Esophagus muscularis mucosa (tissue), 4 donors: ENCODE results near the gene CDH4. TPM values are rescaled to one million over a fixed set of nuclear protein-coding genes. Genes with fewer than 3 reads are reported as not detected.
"Not testable (repeated sequence)": the region's sequence is repeated elsewhere in the genome, so short reads cannot be mapped to it uniquely, and the experiment has no call there.

Experiments
- DNase-seq: peaks from one replicate; pipeline ENCODE4 v3.0.0-alpha.2; 2017; ENCODE audit errors: extremely low spot score
- H3K27ac ChIP-seq, 4 donors: fragments of 200-600 bp; sonication (generic); replicated peaks in 1 of 4; 1 replicate in 3 of 4; 2 replicates in 1 of 4; pipeline ENCODE4 v1.5.1; 2016 to 2019; ENCODE audit warnings: mild to moderate bottlenecking in 1 of 4
- H3K27me3 ChIP-seq, 4 donors: fragments of 200-600 bp; sonication (generic); one replicate each; pipeline versions ENCODE4 v1.5.1 to v1.6.0; 2016 to 2019
- H3K36me3 ChIP-seq, 4 donors: fragments of 200-600 bp; sonication (generic); one replicate each; pipeline ENCODE4 v1.5.1; 2016 to 2019
- H3K4me1 ChIP-seq, 4 donors: fragments of 200-600 bp; sonication (generic); one replicate each; pipeline ENCODE4 v1.5.1; 2016 to 2019
- H3K4me3 ChIP-seq, 4 donors: fragments of 200-600 bp; sonication (generic); 1 replicate in 2 of 4; 2 replicates in 2 of 4; pipeline ENCODE4 v1.5.1; 2016 to 2019; ENCODE audit warnings: mild to moderate bottlenecking in 4 of 4, moderate library complexity in 1 of 4
- H3K9me3 ChIP-seq, 4 donors: fragments of 200-600 bp; sonication (generic); 1 replicate in 3 of 4; 2 replicates in 1 of 4; pipeline ENCODE4 v1.5.1; 2016 to 2019
- EP300 ChIP-seq: sonication (generic); formaldehyde crosslinking; IDR thresholded peaks from one replicate; pipeline ENCODE4 v1.6.1; 2017; ENCODE audit warnings: antibody characterized with exemption
- POLR2A ChIP-seq: fragments of 450-650 bp; IDR thresholded peaks from one replicate; pipeline ENCODE4 v1.6.1; 2017; ENCODE audit warnings: antibody characterized with exemption, moderate library complexity, mild to moderate bottlenecking, low read depth
- POLR2AphosphoS5 ChIP-seq, 2 donors: sonication (generic); formaldehyde crosslinking; IDR thresholded peaks; one replicate each; pipeline ENCODE4 v1.6.1; 2017; ENCODE audit warnings: antibody characterized with exemption in 2 of 2
- WGBS: methylation state at CpG from one replicate; pipeline ENCODE4 v1.1.5; 2018; 5-methylcytosine and 5-hydroxymethylcytosine counted together
- intact Hi-C: fragments of 100-400 bp; cut with DNase I; formaldehyde crosslinking; loops from one replicate; pipeline ENCODE4 v1.15.1; 2023
- total RNA-seq, 4 donors: library from RNA; depleted of rRNA; stranded (reverse); fragments of >200 nt; gene quantifications; one replicate each; pipeline versions ENCODE4 v1.1.0 to v1.2.1, GENCODE V29; 2016
- TF ChIP-seq, protein P1 (sequence below), 3 experiments: fragments of 200-600 bp in 2 of 3; fragments of 450-650 bp in 1 of 3; sonication (generic) in 2 of 3; IDR thresholded peaks; one replicate each; pipeline ENCODE4 v1.5.1; 2017 to 2019; ENCODE audit warnings: antibody characterized with exemption in 3 of 3, mild to moderate bottlenecking in 2 of 3, moderate library complexity in 1 of 3

The CDH4 gene
- total RNA-seq, 4 donors from 2014 or later, result 0.42 to 1.3 (median 0.48) TPM

DNA sequence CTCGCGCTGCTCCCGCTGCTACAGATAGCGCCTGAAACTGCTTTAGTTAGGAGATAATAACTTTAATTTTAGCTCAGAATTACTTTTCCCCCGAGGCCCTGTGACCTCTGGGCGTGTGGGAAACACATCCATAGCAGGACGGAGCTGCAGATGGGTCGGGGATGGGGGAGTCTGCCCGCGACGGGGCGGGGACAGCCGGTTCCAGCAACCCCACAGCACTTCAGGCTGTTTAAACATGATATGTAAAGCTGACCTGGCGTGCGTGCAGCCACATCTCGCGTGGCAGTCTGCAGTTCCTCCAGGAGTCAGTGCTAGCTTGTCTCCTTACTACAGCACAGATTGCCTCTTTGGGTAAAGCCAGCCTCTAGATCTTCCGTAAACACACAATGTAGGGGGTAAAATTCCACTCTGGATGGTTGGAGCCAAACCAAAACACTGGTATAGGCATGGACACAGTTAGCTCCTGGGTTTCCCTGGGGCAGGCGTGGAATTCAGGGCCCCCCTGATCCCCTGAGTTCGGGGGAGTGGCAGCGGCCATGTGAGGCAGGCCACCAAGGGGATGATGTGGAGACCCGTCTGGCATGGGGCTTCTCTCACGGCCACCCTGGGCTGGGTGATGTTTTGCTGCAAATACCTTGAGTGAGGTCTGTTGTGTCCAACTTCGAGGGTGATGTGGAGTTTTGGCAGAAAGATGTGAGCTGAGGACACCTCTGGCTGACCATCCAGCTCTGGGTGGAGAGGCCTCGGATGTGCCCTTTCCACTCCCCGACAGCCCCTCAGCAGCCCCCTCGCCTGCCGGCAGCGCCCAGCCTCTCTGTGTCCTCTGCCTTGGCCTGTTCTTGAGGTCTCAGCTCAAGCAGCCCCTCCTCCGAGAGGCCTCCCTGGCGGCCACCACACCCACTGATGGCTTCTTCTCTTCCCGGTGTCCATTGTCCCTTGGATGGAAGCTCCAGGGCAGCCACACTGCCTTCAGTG lies 599.2 kb downstream of the CDH4 start:
- TF ChIP-seq, protein P1, sequence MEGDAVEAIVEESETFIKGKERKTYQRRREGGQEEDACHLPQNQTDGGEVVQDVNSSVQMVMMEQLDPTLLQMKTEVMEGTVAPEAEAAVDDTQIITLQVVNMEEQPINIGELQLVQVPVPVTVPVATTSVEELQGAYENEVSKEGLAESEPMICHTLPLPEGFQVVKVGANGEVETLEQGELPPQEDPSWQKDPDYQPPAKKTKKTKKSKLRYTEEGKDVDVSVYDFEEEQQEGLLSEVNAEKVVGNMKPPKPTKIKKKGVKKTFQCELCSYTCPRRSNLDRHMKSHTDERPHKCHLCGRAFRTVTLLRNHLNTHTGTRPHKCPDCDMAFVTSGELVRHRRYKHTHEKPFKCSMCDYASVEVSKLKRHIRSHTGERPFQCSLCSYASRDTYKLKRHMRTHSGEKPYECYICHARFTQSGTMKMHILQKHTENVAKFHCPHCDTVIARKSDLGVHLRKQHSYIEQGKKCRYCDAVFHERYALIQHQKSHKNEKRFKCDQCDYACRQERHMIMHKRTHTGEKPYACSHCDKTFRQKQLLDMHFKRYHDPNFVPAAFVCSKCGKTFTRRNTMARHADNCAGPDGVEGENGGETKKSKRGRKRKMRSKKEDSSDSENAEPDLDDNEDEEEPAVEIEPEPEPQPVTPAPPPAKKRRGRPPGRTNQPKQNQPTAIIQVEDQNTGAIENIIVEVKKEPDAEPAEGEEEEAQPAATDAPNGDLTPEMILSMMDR (IDR thresholded peaks at IDR 0.05), result no peak
- TF ChIP-seq EP300 (no peak), POLR2AphosphoS5 (IDR thresholded peaks at IDR 0.05) (no peak), POLR2A (no peak)
- Histone ChIP-seq H3K4me3 (no peak overlapping the region), H3K4me1 (no peaks in the 10 kb centered on the region), H3K9me3 (peaks cover 0 to 5% (median 0%) of the 10 kb centered on the region in 4 donors), H3K36me3 (no peaks in the 10 kb centered on the region), H3K27me3 (peaks cover 0 to 51% (median 0%) of the 10 kb centered on the region in 4 donors), H3K27ac (no peak overlapping the region)
- WGBS, result 59% methylated on average over 28 of the region's 32 CpGs
- no peak for DNase-seq
- intact Hi-C loops, result no loop called here

DNA sequence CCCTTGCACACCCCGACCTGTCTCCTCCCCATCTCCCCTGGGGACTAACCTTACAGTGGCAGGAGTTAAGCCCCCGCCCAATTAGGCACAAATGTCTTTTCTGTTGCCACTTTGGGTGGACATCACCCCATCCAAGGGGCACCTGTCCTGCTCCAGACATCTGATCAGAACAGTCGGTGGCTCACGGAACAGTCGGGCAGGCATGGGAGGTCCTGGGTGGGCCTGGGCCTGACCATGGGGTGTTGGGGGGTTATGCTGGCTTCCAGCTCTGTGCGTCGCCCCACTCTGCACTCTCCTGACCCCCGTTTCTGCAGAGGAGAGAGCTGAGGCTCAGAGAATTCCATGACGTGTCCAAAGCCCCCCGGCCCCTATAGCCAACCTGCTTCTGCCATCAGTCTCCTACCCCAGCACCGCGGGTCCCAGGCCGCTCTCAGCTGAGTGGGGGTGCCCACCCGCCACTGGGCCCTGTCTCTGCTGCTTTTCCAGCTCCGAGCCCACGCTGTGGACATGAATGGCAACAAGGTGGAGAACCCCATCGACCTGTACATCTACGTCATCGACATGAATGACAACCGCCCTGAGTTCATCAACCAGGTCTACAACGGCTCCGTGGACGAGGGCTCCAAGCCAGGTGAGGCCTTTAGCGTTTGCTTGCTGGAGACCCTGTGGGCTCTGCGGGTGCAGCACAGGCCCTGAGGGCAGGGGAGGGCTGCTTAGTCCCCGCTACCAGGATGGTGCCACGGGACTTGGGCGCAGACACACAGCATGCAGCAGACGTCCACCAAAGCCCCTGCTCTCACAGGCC lies 600.4 kb downstream of the CDH4 start:
- DNase-seq, result no peak

DNA sequence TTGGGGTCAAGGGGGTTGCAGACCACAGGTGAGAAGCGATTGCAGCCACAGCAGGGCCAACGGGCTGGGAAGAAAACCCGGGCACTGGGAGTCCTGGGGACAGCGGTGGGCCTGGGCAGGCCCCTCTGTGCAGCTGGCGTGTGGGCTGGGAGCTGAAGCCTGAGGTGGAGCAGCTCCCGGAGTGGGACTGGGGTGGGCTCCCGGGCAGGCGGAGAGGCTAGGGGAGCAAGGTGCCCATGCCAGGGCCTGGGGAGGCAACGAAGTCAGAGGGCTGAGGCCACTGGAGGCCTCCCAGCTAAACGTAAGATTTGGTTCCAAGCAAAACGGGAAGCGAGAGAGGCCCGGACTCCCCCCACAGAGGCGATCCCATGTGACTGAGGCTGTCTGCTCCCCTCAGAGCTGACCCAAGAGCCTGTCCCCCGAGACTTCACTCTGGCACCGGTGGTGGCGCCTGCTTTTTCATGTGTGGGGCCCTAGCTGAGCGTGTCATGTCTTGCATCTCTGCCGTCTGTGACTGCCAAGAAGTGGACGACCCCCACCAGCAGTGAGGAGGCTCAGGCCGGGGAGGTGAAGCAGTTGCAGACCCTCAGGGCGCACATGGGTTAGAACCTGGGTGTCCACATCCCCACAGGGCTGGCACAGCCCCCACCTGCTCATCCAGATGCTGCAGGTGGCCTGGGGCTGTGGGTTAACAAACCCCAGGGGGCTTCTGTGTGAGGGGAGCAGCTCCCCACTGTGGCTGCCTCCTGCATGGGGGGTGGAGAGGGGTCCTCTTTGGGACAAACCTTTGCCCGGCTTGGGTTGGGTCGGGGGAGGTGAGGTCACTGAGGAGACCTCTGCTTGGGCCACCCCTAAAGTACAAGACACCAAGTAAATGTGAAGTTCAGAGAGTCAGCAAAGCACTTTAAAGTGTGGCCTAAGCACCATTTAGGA lies 601.3 kb downstream of the CDH4 start:
- WGBS, result 94% methylated on average over 18 of the region's 24 CpGs
- Histone ChIP-seq H3K4me1 (no peaks in the 10 kb centered on the region), H3K27me3 (peaks cover 0 to 41% (median 0%) of the 10 kb centered on the region in 4 donors), H3K4me3 (no peak overlapping the region), H3K36me3 (no peaks in the 10 kb centered on the region), H3K27ac (no peak overlapping the region), H3K9me3 (peaks cover 0 to 5% (median 0%) of the 10 kb centered on the region in 4 donors)
- TF ChIP-seq POLR2AphosphoS5 (IDR thresholded peaks at IDR 0.05) (no peak), POLR2A (no peak), EP300 (no peak)
- TF ChIP-seq, protein P1 (IDR thresholded peaks at IDR 0.05), result no peak
- DNase-seq, result no peak
- intact Hi-C loops, result no loop called here

More for the DNA sequence above, 600.4 kb downstream of the CDH4 start:
- Histone ChIP-seq H3K4me1 (no peaks in the 10 kb centered on the region), H3K9me3 (peaks cover 0 to 5% (median 0%) of the 10 kb centered on the region in 4 donors), H3K27ac (no peak overlapping the region), H3K36me3 (no peaks in the 10 kb centered on the region), H3K27me3 (peaks cover 0 to 41% (median 0%) of the 10 kb centered on the region in 4 donors), H3K4me3 (no peak overlapping the region)
- intact Hi-C loops, result no loop called here
- TF ChIP-seq, protein P1 (IDR thresholded peaks at IDR 0.05), result no peak
- WGBS, result 92% methylated on average over 15 of the region's 29 CpGs

DNA sequence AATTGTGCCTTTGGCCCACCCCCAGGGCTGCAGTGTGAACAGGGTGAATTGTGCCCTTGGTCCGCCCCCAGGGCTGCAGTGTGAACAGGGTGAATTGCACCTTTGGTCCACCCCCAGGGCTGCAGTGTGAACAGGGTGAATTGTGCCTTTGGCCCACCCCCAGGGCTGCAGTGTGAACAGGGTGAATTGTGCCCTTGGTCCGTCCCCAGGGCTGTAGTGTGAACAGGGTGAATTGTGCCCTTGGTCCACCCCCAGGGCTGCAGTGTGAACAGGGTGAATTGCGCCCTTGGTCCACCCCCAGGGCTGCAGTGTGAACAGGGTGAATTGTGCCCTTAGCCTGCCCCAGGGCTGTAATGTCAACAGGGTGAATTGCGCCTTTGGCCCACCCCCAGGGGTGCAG lies 602.5 kb downstream of the CDH4 start:
- intact Hi-C loops, H3K4me3 ChIP-seq, H3K4me1 ChIP-seq, DNase-seq, H3K36me3 ChIP-seq, H3K9me3 ChIP-seq, H3K27ac ChIP-seq: not testable (repeated sequence)
- 86% methylated on average over 2 of the region's 4 CpGs for WGBS
- peaks cover 0 to 36% (median 0%) of the 10 kb centered on the region in 4 donors for H3K27me3 ChIP-seq
